Spleen (tissue), 11 donors: ENCODE results near the gene GABRA1. TPM values are rescaled to one million over a fixed set of nuclear protein-coding genes. Genes with fewer than 3 reads are reported as not detected.

Source experiments
- DNase-seq: peaks from one replicate; pipeline ENCODE4 v3.0.0-alpha.2; 2020
- H3K27ac ChIP-seq, 8 donors: fragments of 200-600 bp; sonication (generic) in 7 of 8; 1 replicate in 4 of 8; 2 replicates in 4 of 8; pipeline versions ENCODE4 v1.5.0 to v1.8.0; 2016 to 2021; ENCODE audit warnings: inconsistent platforms in 4 of 8, mild to moderate bottlenecking in 4 of 8, moderate library complexity in 1 of 8
- H3K27me3 ChIP-seq, 7 donors: fragments of 200-600 bp; sonication (generic) in 6 of 7; replicated peaks in 1 of 7; 1 replicate in 4 of 7; 2 replicates in 3 of 7; pipeline versions ENCODE4 v1.5.0 to v1.8.0; 2016 to 2021; ENCODE audit warnings: inconsistent platforms in 3 of 7, mild to moderate bottlenecking in 1 of 7
- H3K36me3 ChIP-seq, 6 donors: fragments of 200-600 bp; sonication (generic) in 5 of 6; 1 replicate in 4 of 6; 2 replicates in 2 of 6; pipeline versions ENCODE4 v1.5.0 to v1.8.0; 2016 to 2021; ENCODE audit warnings: inconsistent platforms in 2 of 6
- H3K4me1 ChIP-seq, 6 donors: fragments of 200-600 bp; sonication (generic) in 5 of 6; 1 replicate in 3 of 6; 2 replicates in 3 of 6; pipeline versions ENCODE4 v1.5.0 to v1.8.0; 2016 to 2021; ENCODE audit warnings: inconsistent platforms in 3 of 6
- H3K4me3 ChIP-seq, 8 donors: fragments of 200-600 bp; sonication (generic) in 7 of 8; 1 replicate in 4 of 8; 2 replicates in 4 of 8; pipeline versions ENCODE4 v1.5.0 to v1.8.0; 2016 to 2021; ENCODE audit warnings: inconsistent platforms in 4 of 8, mild to moderate bottlenecking in 4 of 8, moderate library complexity in 2 of 8
- H3K9me3 ChIP-seq, 8 donors: fragments of 200-600 bp; sonication (generic) in 7 of 8; 1 replicate in 4 of 8; 2 replicates in 4 of 8; pipeline versions ENCODE4 v1.5.0 to v1.8.0; 2016 to 2021; ENCODE audit warnings: inconsistent platforms in 4 of 8
- CTCF ChIP-seq, 11 experiments: fragments of 200-600 bp in 7 of 11; fragments of 450-650 bp in 4 of 11; sonication (generic) in 4 of 11; IDR thresholded peaks in 8 of 11; conservative IDR thresholded peaks in 3 of 11; 1 replicate in 7 of 11; 2 replicates in 4 of 11; pipeline versions ENCODE4 v1.4.0 to v1.8.0; 2016 to 2021; ENCODE audit warnings: antibody characterized with exemption in 11 of 11, inconsistent platforms in 4 of 11, mild to moderate bottlenecking in 1 of 11
- POLR2A ChIP-seq, 3 donors: fragments of 450-650 bp; IDR thresholded peaks; one replicate each; pipeline ENCODE4 v1.5.1; 2017; ENCODE audit warnings: antibody characterized with exemption in 3 of 3, mild to moderate bottlenecking in 1 of 3
- POLR2AphosphoS5 ChIP-seq, 3 donors: sonication (generic); formaldehyde crosslinking; IDR thresholded peaks; one replicate each; pipeline ENCODE4 v1.5.1; 2017; ENCODE audit warnings: antibody characterized with exemption in 3 of 3
- WGBS, 5 donors: extraction: QIAGEN DNeasy Blood & Tissue Kit in 3 of 5; methylation state at CpG; one replicate each; pipeline versions ENCODE4 v1.1.5 to v1.1.7; 2013 to 2018; 5-methylcytosine and 5-hydroxymethylcytosine counted together
- intact Hi-C: fragments of 100-400 bp; cut with DNase I; formaldehyde crosslinking; loops from one replicate; pipeline ENCODE4 v1.15.0; 2023; ENCODE audit warnings: low total_unique reads
- polyA plus RNA-seq, 3 donors: library from polyadenylated mRNA; stranded (reverse); fragments of 200-250 nt; gene quantifications; one replicate each; pipeline ENCODE4 v1.2.1, GENCODE V29; 2013
- total RNA-seq, 7 donors: library from RNA; depleted of rRNA in 3 of 7; stranded (reverse); fragments of >200 nt in 3 of 7; fragmentation: NEBNext Ultra II Directional in 4 of 7; extraction: Animal tissue kit (Norgen Biotek cat#: 25700) in 4 of 7; gene quantifications; one replicate each; pipeline versions ENCODE4 v1.1.0 to v1.2.1, GENCODE V29; 2016 to 2021
- donor health status: healthy with polysubstance abuse.
- donor health status: DM: no; HTN: no; CAD: no; lungs with moderate emphysema.
- donor health status: DM: no; HTN: no; CAD: no.
- donor health status: Bipolar disorder and iron deficiency.
- donor health status: healthy.
- donor health status: DM: no; HTN: no; CAD: no.
- donor health status: DM: yes; HTN: yes; CAD: no.

GABRA1 gene
- total and polyA plus RNA-seq, 10 donors, result 0.02 TPM; not detected in 9

- WGBS, 5 donors, result 81 to 88% (median 83%) methylated on average over 3 of the region's 3 CpGs
- TF ChIP-seq CTCF (IDR thresholded peaks at IDR 0.05 in 8 of 11, conservative IDR thresholded peaks at IDR 0.05 in 3 of 11), result no peak
- TF ChIP-seq POLR2A (IDR thresholded peaks at IDR 0.05), result no peak
- TF ChIP-seq POLR2AphosphoS5 (IDR thresholded peaks at IDR 0.05), result no peak
- peaks cover 0 to 11% (median 3%) of the 10 kb centered on the region in 8 donors for H3K9me3 ChIP-seq
- DNase-seq, result no peak
- H3K27ac ChIP-seq, result no peak overlapping the region
- no peak overlapping the region for H3K4me3 ChIP-seq
- no peaks in the 10 kb centered on the region for H3K36me3 ChIP-seq
- no peaks in the 10 kb centered on the region for H3K27me3 ChIP-seq
- intact Hi-C loops, result no loop called here
- no peaks in the 10 kb centered on the region for H3K4me1 ChIP-seq
These were observed 76.3 kb downstream of the GABRA1 start for GRCh38 chr5:161924270-161924669.

- Histone ChIP-seq H3K9me3 (peaks cover 0 to 11% (median 3%) of the 10 kb centered on the region in 8 donors), H3K4me3 (no peak overlapping the region), H3K27me3 (no peaks in the 10 kb centered on the region), H3K4me1 (no peaks in the 10 kb centered on the region), H3K27ac (no peak overlapping the region), H3K36me3 (no peaks in the 10 kb centered on the region)
- WGBS, 5 donors, result 47 to 85% (median 76%) methylated on average over 2 to 4 of the region's 4 CpGs
- no peak for DNase-seq
- TF ChIP-seq POLR2AphosphoS5 (IDR thresholded peaks at IDR 0.05), result no peak
- intact Hi-C loops, result no loop called here
These were observed 78.0 kb downstream of the GABRA1 start for GRCh38 chr5:161925960-161926359.

DNA sequence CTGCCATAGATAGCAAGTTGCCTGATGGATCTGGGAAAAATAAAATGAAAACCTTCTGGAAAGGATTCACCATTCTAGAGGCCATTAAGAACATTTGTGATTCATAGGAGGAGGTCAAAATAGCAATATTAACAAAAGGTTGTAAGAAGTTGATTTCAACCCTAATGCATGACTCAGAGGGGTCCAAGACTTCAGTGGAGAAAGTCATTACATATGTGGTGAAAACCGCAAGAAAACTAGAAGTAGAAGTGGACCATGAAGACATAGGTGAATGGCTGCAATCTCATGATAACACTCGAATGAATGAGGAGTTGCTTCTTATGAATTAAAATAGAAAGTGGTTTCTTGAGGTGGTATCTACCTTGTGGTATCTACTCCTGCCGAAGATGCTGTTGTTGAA is 86.6 kb downstream of the GABRA1 start:
- TF ChIP-seq CTCF (IDR thresholded peaks at IDR 0.05 in 8 of 11, conservative IDR thresholded peaks at IDR 0.05 in 3 of 11) (no peak), POLR2A (IDR thresholded peaks at IDR 0.05) (no peak), POLR2AphosphoS5 (IDR thresholded peaks at IDR 0.05) (no peak)
- Histone ChIP-seq H3K36me3 (no peaks in the 10 kb centered on the region), H3K27ac (no peak overlapping the region), H3K9me3 (peaks cover 0 to 3% (median 0%) of the 10 kb centered on the region in 8 donors), H3K27me3 (no peaks in the 10 kb centered on the region), H3K4me1 (no peaks in the 10 kb centered on the region), H3K4me3 (no peak overlapping the region)
- DNase-seq, result no peak
- WGBS, 5 donors, result 74 to 92% (median 80%) methylated on average over 3 of the region's 3 CpGs
- intact Hi-C loops, result no loop called here

- peaks cover 0 to 1% (median 0%) of the 10 kb centered on the region in 8 donors for H3K9me3 ChIP-seq
- H3K27ac ChIP-seq, result no peak overlapping the region
- no peak overlapping the region for H3K4me3 ChIP-seq
- H3K27me3 ChIP-seq, result no peaks in the 10 kb centered on the region
- intact Hi-C loops, result no loop called here
- TF ChIP-seq POLR2A (IDR thresholded peaks at IDR 0.05) (no peak), POLR2AphosphoS5 (IDR thresholded peaks at IDR 0.05) (no peak), CTCF (IDR thresholded peaks at IDR 0.05 in 8 of 11, conservative IDR thresholded peaks at IDR 0.05 in 3 of 11) (no peak)
- no peaks in the 10 kb centered on the region for H3K36me3 ChIP-seq
- no peak for DNase-seq
- 88 to 93% (median 90%) methylated on average over 1 of the region's 1 CpG for WGBS, 5 donors
- no peaks in the 10 kb centered on the region for H3K4me1 ChIP-seq
These were observed 97.1 kb downstream of the GABRA1 start for GRCh38 chr5:161944974-161945373.

DNA sequence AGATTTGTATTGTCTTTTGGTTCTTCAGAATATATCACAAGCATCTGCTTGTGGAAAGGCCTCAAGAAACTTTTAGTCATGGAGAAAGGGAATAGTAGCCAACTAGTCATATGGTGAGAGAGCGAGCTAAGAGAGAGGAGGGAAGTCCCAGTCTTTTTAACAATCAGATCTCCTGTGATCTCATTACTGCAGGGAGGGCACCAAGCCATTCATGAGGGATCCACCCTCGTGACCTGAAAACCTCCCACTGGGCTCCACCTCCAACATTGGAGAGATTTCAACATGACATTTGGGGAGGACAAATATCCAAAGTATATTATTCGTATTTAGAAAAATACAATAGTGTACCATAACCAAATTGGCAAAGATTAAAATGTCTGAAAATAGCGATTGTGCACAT is 99.0 kb downstream of the GABRA1 start:
- WGBS, 5 donors, result 67 to 79% (median 76%) methylated on average over 4 of the region's 4 CpGs
- H3K27me3 ChIP-seq, result no peaks in the 10 kb centered on the region
- H3K9me3 ChIP-seq, result no peaks in the 10 kb centered on the region
- DNase-seq, result no peak
- intact Hi-C loops, result no loop called here
- TF ChIP-seq POLR2A (IDR thresholded peaks at IDR 0.05), result no peak
- TF ChIP-seq CTCF (IDR thresholded peaks at IDR 0.05 in 8 of 11, conservative IDR thresholded peaks at IDR 0.05 in 3 of 11), result no peak
- TF ChIP-seq POLR2AphosphoS5 (IDR thresholded peaks at IDR 0.05), result no peak
- no peak overlapping the region for H3K4me3 ChIP-seq
- H3K36me3 ChIP-seq, result no peaks in the 10 kb centered on the region
- no peaks in the 10 kb centered on the region for H3K4me1 ChIP-seq
- no peak overlapping the region for H3K27ac ChIP-seq
